DND-41 (cell line): ENCODE results near the gene SENP3.

Experiments used
- ATAC-seq: fragments of 200-7000 bp; cut with Tn5 transposase; 3 replicates; pipeline ENCODE4 v1.9.1; 2021; ENCODE audit warnings: low read depth; ENCODE audit not compliant: insufficient read depth
- DNase-seq: peaks from one replicate; pipeline ENCODE4 v3.0.0-alpha.2; 2020
- H2AFZ ChIP-seq: 2 replicates; pipeline ENCODE4 v1.6.0; 2012; ENCODE audit warnings: low read depth, low read length
- H3K27ac ChIP-seq: 2 replicates; pipeline ENCODE4 v1.5.1; 2012; ENCODE audit warnings: low read length, inconsistent platforms
- H3K27me3 ChIP-seq: fragments of 200-600 bp; sonication (generic); 2 replicates; pipeline ENCODE4 v1.6.0; 2012; ENCODE audit warnings: low read length, mild to moderate bottlenecking, inconsistent platforms; ENCODE audit not compliant: insufficient read depth, poor library complexity
- H3K36me3 ChIP-seq: 2 replicates; pipeline ENCODE4 v1.5.1; 2012; ENCODE audit warnings: low read length, inconsistent platforms; ENCODE audit not compliant: insufficient read depth
- H3K4me1 ChIP-seq: 2 replicates; pipeline ENCODE4 v1.5.1; 2012; ENCODE audit warnings: mild to moderate bottlenecking, low read length; ENCODE audit not compliant: insufficient read depth
- H3K4me2 ChIP-seq: 2 replicates; pipeline ENCODE4 v1.6.0; 2012; ENCODE audit warnings: mild to moderate bottlenecking, moderate library complexity, low read length, inconsistent platforms; ENCODE audit not compliant: insufficient read depth
- H3K4me3 ChIP-seq, 2 experiments: fragments of 200-600 bp in 1 of 2; shearing (Covaris generic) in 1 of 2; 2 replicates each; pipeline ENCODE4 v1.5.1; 2012 to 2016; ENCODE audit warnings: inconsistent platforms in 2 of 2, low read length in 2 of 2, mild to moderate bottlenecking in 2 of 2, low read depth in 1 of 2, moderate library complexity in 1 of 2
- H3K79me2 ChIP-seq: 2 replicates; pipeline ENCODE4 v1.6.0; 2012; ENCODE audit warnings: low read length, inconsistent platforms; ENCODE audit not compliant: insufficient read depth
- H3K9ac ChIP-seq: 2 replicates; pipeline ENCODE4 v1.6.0; 2012; ENCODE audit warnings: low read depth, mild to moderate bottlenecking, inconsistent platforms, low read length, moderate library complexity
- H3K9me3 ChIP-seq: 2 replicates; pipeline ENCODE4 v1.5.1; 2012; ENCODE audit warnings: low read length, moderate library complexity, mild to moderate bottlenecking, inconsistent platforms; ENCODE audit not compliant: insufficient read depth, severe bottlenecking
- H4K20me1 ChIP-seq: 2 replicates; pipeline ENCODE4 v1.6.0; 2012; ENCODE audit warnings: low read length; ENCODE audit not compliant: insufficient read depth
- EZH2 ChIP-seq: IDR thresholded peaks from 3 replicates; pipeline ENCODE4 v1.6.1; 2012; ENCODE audit warnings: borderline replicate concordance, low read depth, mild to moderate bottlenecking, moderate library complexity, low read length, inconsistent platforms; ENCODE audit not compliant: severe bottlenecking
- TF ChIP-seq, protein P1 (sequence below): IDR thresholded peaks from 2 replicates; pipeline ENCODE4 v1.5.1; 2012; ENCODE audit warnings: borderline replicate concordance, low read length, moderate library complexity, mild to moderate bottlenecking; ENCODE audit not compliant: poor library complexity, severe bottlenecking; ENCODE audit errors: extremely low read depth

The SENP3 gene

DNA sequence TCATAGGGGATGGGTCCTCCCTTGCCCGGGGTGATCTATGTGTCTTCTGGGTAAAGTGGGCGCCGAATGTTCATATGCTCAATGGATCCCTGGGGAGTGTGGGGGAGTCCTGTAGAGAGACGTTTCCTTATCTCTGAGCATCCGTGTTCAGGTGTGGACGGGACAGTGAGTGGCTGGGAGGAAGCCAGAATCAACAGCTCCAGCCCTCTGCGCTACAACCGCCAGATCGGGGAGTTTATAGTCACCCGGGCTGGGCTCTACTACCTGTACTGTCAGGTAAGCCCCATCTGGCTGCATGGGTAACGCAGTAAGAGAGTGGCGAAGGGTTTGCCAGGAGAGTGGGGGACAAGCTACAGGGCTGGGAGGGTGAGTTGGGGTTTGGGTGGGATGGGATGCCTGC is 5.1 kb upstream of the SENP3 start:
- Histone ChIP-seq H4K20me1 (no peaks in the 10 kb centered on the region), H3K4me1 (peaks cover 44% of the 10 kb centered on the region), H3K9me3 (no peaks in the 10 kb centered on the region), H3K4me3 (no peak overlapping the region), H3K36me3 (no peaks in the 10 kb centered on the region), H3K4me2 (no peak overlapping the region), H2AFZ (no peak overlapping the region), H3K79me2 (peaks cover 11% of the 10 kb centered on the region; the same call in 1 of the 2 replicates), H3K9ac (no peak overlapping the region), H3K27me3 (no peaks in the 10 kb centered on the region), H3K27ac (no peak overlapping the region)
- DNase-seq (no peak), ATAC-seq (no peak)
- TF ChIP-seq, protein P1, sequence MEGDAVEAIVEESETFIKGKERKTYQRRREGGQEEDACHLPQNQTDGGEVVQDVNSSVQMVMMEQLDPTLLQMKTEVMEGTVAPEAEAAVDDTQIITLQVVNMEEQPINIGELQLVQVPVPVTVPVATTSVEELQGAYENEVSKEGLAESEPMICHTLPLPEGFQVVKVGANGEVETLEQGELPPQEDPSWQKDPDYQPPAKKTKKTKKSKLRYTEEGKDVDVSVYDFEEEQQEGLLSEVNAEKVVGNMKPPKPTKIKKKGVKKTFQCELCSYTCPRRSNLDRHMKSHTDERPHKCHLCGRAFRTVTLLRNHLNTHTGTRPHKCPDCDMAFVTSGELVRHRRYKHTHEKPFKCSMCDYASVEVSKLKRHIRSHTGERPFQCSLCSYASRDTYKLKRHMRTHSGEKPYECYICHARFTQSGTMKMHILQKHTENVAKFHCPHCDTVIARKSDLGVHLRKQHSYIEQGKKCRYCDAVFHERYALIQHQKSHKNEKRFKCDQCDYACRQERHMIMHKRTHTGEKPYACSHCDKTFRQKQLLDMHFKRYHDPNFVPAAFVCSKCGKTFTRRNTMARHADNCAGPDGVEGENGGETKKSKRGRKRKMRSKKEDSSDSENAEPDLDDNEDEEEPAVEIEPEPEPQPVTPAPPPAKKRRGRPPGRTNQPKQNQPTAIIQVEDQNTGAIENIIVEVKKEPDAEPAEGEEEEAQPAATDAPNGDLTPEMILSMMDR, result no peak
- no peak for TF ChIP-seq EZH2

DNA sequence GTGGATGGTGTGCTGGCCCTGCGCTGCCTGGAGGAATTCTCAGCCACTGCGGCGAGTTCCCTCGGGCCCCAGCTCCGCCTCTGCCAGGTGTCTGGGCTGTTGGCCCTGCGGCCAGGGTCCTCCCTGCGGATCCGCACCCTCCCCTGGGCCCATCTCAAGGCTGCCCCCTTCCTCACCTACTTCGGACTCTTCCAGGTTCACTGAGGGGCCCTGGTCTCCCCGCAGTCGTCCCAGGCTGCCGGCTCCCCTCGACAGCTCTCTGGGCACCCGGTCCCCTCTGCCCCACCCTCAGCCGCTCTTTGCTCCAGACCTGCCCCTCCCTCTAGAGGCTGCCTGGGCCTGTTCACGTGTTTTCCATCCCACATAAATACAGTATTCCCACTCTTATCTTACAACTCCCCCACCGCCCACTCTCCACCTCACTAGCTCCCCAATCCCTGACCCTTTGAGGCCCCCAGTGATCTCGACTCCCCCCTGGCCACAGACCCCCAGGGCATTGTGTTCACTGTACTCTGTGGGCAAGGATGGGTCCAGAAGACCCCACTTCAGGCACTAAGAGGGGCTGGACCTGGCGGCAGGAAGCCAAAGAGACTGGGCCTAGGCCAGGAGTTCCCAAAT is 4.5 kb upstream of the SENP3 start:
- Histone ChIP-seq H3K79me2 (peaks cover 16% of the 10 kb centered on the region), H3K9me3 (no peaks in the 10 kb centered on the region), H3K36me3 (no peaks in the 10 kb centered on the region), H2AFZ (no peak overlapping the region), H4K20me1 (no peaks in the 10 kb centered on the region), H3K4me1 (peaks cover 38% of the 10 kb centered on the region), H3K27ac (no peak overlapping the region), H3K4me3 (no peak overlapping the region), H3K27me3 (no peaks in the 10 kb centered on the region), H3K9ac (no peak overlapping the region), H3K4me2 (no peak overlapping the region)
- ATAC-seq (no peak), DNase-seq (no peak)
- no peak for TF ChIP-seq EZH2
- TF ChIP-seq, protein P1, result no peak

GRCh38 chr17:7557775-7558543 is 3.8 kb upstream of the SENP3 start:
- DNase-seq (no peak), ATAC-seq (no peak)
- Histone ChIP-seq H3K9ac (no peak overlapping the region), H3K4me1 (peaks cover 37% of the 10 kb centered on the region), H3K4me3 (no peak overlapping the region), H3K27ac (no peak overlapping the region), H3K9me3 (no peaks in the 10 kb centered on the region), H4K20me1 (peaks cover 1% of the 10 kb centered on the region; the same call in 1 of the 2 replicates), H3K4me2 (no peak overlapping the region), H3K27me3 (no peaks in the 10 kb centered on the region), H2AFZ (no peak overlapping the region), H3K79me2 (peaks cover 23% of the 10 kb centered on the region), H3K36me3 (peaks cover 4% of the 10 kb centered on the region)
- TF ChIP-seq EZH2, result no peak
- TF ChIP-seq, protein P1, result no peak
